Type B pancreatic cell (in vitro differentiated cells): Measurements from ENCODE around the gene SCYGR1. TPM values are rescaled to one million over a fixed set of nuclear protein-coding genes. Genes with fewer than 3 reads are reported as not detected.

Experiments used
- DNase-seq: peaks from one replicate; pipeline ENCODE4 v3.0.0; 2021; ENCODE audit warnings: mixed read lengths; ENCODE audit not compliant: unreplicated experiment; ENCODE audit errors: extremely low spot score
- H3K27ac Mint-ChIP-seq: 2 replicates; pipeline ENCODE4 v1.8.0; 2021; ENCODE audit warnings: mild to moderate bottlenecking, mixed read lengths
- H3K27me3 Mint-ChIP-seq: 2 replicates; pipeline ENCODE4 v1.8.0; 2021; ENCODE audit warnings: mixed read lengths
- H3K36me3 Mint-ChIP-seq: 2 replicates; pipeline ENCODE4 v1.8.0; 2021; ENCODE audit warnings: mixed read lengths
- H3K4me1 Mint-ChIP-seq: one replicate; pipeline ENCODE4 v1.8.0; 2021; ENCODE audit warnings: mixed read lengths; ENCODE audit not compliant: unreplicated experiment
- H3K4me3 Mint-ChIP-seq: 2 replicates; pipeline ENCODE4 v1.8.0; 2021; ENCODE audit warnings: mild to moderate bottlenecking, mixed read lengths
- H3K9me3 Mint-ChIP-seq: 2 replicates; pipeline ENCODE4 v1.8.0; 2021; ENCODE audit warnings: mixed read lengths
- total RNA-seq: library from RNA; stranded (reverse); gene quantifications from 2 replicates; pipeline ENCODE4 v1.2.1, GENCODE V29; 2021; ENCODE audit warnings: low replicate concordance
- TF ChIP-seq, protein P1 (sequence below): fragments of 200-600 bp; sonication (generic); conservative IDR thresholded peaks from 2 replicates; pipeline ENCODE4 v1.5.0; 2021; ENCODE audit warnings: antibody characterized with exemption, mild to moderate bottlenecking

The SCYGR1 gene
- total RNA-seq, 1 donor from 2014 or later = not detected

DNA sequence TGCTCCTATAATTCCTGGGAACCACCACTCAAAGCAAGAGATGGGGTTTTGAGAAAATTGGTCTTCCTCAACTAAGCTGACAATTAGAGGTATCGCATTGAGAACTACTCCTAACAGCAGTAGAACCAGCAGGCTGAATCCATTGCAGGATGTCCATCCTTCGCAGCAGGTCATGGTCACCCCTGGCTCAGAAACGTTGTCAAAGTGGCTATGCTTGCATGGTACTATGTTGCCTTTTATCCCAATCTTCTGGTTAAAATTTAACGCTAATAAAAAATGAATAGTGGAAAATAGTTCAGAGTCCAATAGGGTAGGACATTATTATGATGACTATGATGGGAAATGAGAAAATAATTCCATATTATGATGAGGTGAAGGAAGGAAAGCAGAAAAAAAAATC, 8.7 kb downstream of the SCYGR1 start, which contains the start of gene TM4SF20:
Gene TM4SF20 (minus strand): TSS at position 212 of the 400 bp plus-strand sequence. CDS start 38 bp downstream, at position 174.
- peaks cover 11% of the 10 kb centered on the region for H3K27me3 Mint-ChIP-seq
- TF ChIP-seq, protein P1, sequence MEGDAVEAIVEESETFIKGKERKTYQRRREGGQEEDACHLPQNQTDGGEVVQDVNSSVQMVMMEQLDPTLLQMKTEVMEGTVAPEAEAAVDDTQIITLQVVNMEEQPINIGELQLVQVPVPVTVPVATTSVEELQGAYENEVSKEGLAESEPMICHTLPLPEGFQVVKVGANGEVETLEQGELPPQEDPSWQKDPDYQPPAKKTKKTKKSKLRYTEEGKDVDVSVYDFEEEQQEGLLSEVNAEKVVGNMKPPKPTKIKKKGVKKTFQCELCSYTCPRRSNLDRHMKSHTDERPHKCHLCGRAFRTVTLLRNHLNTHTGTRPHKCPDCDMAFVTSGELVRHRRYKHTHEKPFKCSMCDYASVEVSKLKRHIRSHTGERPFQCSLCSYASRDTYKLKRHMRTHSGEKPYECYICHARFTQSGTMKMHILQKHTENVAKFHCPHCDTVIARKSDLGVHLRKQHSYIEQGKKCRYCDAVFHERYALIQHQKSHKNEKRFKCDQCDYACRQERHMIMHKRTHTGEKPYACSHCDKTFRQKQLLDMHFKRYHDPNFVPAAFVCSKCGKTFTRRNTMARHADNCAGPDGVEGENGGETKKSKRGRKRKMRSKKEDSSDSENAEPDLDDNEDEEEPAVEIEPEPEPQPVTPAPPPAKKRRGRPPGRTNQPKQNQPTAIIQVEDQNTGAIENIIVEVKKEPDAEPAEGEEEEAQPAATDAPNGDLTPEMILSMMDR = no peak
- H3K9me3 Mint-ChIP-seq = no peaks in the 10 kb centered on the region
- no peaks in the 10 kb centered on the region for H3K4me1 Mint-ChIP-seq
- no peak for DNase-seq
- H3K36me3 Mint-ChIP-seq = no peaks in the 10 kb centered on the region
- no peak within 1 kb of the TSS for H3K4me3 Mint-ChIP-seq
- H3K27ac Mint-ChIP-seq = no peak within 1 kb of the TSS

DNA sequence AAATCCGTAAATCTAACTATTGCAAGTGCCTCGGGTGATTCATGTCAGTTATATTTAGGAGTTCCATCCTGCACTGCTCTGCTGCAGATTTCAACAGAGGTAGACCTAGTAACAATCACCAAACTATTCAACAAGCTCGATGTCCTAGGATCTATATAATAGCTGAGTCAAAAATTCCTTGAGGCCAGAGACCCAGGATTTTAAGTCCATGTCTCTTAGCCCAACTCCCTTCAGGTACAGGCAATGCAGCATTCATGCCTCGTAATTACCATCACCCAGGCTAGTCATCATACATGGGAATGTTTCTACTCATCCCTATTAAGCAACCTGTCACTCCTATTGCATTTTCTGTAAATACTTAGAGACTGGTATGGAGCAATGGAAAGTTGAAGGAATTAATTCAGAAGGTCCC, 9.4 kb downstream of the SCYGR1 start:
- peaks cover 6% of the 10 kb centered on the region for H3K27me3 Mint-ChIP-seq
- DNase-seq = no peak
- no peak overlapping the region for H3K27ac Mint-ChIP-seq
- no peaks in the 10 kb centered on the region for H3K4me1 Mint-ChIP-seq
- TF ChIP-seq, protein P1 = no peak
- no peak overlapping the region for H3K4me3 Mint-ChIP-seq
- H3K36me3 Mint-ChIP-seq = no peaks in the 10 kb centered on the region
- H3K9me3 Mint-ChIP-seq = no peaks in the 10 kb centered on the region

DNA sequence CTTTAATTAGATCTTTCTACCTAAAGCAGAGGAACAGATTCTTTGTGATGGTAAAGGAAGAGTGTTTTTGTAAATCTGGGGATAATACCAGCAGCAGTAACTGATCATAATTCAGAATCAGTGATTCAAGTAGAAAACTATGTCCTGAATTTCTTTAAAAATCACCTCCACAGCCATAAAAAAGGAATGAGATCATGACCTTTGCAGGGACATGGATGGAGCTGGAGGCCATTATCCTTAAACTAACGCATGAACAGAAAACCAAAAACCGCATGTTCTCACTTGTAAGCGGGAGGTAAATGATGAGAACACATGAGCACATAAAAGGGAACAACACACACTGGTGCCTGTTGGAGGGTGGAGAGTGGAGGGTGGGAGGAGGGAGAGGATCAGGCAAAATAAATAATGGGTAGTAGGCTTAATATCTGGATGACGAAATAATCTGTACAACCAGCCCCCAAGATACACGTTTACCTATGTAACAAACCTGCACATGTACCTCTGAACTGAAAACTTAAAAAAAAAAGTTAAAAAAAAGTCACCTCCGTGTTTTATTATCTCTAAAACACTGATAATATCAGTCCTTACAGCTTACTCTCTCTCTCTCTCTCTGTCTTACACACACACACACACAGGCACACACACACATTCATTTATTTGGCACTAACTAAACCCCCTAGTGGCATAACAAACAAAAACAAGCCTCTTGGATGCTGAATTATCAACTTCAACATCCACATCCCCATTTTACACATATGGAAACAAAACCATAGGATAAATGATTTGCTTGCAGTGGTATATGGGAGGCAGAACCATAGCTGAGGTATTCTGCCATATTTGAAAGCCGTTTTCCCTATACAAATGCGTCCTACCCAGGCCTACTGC, 10.0 kb downstream of the SCYGR1 start:
- Mint-ChIP-seq H3K27me3 (peaks cover 5% of the 10 kb centered on the region), H3K4me3 (no peak overlapping the region), H3K36me3 (no peaks in the 10 kb centered on the region), H3K27ac (no peak overlapping the region), H3K9me3 (no peaks in the 10 kb centered on the region), H3K4me1 (no peaks in the 10 kb centered on the region)
- DNase-seq = no peak
- TF ChIP-seq, protein P1 = no peak

DNA sequence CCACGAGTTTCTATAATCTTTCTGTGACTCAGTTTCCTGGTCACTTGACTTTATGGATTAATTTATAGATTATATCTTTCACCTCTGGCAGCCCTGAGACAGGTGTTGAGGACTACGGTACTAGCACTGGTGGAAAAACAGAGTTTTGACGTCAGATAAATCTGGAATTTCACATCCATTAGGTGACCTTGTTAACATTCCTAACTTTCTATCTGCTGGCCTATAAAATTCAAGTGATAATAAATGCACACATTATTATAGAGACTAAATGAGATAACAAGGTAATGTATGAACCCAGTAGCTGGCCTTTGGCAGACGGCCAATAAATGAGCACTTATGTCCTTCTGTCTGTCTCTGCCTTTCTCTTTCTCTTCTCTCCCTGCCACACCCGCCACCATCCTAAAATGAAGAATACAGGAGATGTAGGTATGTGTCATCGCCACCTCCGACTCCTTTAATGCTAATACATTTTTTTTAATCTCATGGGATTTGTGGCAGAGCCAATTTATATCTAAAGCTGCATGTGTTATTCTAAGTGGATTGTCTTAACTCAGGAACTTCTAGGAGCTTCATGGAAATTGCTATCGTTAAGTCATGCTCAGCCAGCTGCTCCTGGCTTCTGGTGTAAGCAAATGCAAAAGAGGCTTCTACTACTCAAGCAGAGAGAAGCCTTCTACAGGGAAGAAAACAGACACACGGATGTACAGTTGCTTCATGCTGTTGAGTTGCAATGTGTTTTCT, 10.9 kb downstream of the SCYGR1 start:
- Mint-ChIP-seq H3K27me3 (peaks cover 4% of the 10 kb centered on the region), H3K4me1 (no peaks in the 10 kb centered on the region), H3K36me3 (no peaks in the 10 kb centered on the region), H3K9me3 (no peaks in the 10 kb centered on the region), H3K27ac (no peak overlapping the region), H3K4me3 (no peak overlapping the region)
- TF ChIP-seq, protein P1 = no peak
- no peak for DNase-seq

DNA sequence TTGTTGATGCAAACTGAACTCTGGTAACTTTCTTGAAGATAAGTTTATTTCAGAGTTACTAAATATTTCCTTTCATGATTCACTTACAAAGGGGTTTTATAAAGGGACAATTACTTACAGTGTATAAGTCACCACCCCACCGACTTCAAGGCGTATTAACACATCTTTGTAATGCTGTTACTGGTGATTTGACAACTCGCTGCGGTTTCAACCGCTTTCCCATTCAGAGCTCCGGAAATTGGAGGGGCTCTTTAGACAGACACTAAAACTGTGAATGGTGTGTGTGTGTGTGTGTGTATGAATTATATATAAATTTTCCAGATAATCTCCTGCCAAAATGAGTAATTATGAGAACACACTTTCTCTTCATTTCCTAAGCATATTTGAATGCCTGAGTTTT, 13.6 kb downstream of the SCYGR1 start:
- Mint-ChIP-seq H3K4me3 (no peak overlapping the region), H3K27me3 (no peaks in the 10 kb centered on the region), H3K4me1 (no peaks in the 10 kb centered on the region), H3K27ac (no peak overlapping the region), H3K36me3 (no peaks in the 10 kb centered on the region), H3K9me3 (no peaks in the 10 kb centered on the region)
- DNase-seq = no peak
- TF ChIP-seq, protein P1 = no peak
